ENCODE data around the gene SOD3.
A peak's percentile ranks its signal among the peaks of the same experiment; 100 is the strongest.

The SOD3 gene

GRCh38 chr4:24769571-24769970 lies 25.8 kb upstream of the SOD3 start:
- DNase-seq (ENCODE audit: low read depth): no peak
- H3K4me3 ChIP-seq (ENCODE audit: low read length): no peak overlapping the region
- TF ChIP-seq CTCF (conservative IDR thresholded peaks at IDR 0.05; ENCODE audit: low read length): no peak

GRCh38 chr4:24770032-24770584 lies 25.3 kb upstream of the SOD3 start:
- TF ChIP-seq CTCF (conservative IDR thresholded peaks at IDR 0.05; ENCODE audit: low read length): no peak
- no peak overlapping the region for H3K4me3 ChIP-seq (ENCODE audit: low read length)
- peak; percentile 88 for DNase-seq (ENCODE audit: low read depth)

- no peak overlapping the region for H3K4me3 ChIP-seq (ENCODE audit: low read length)
- TF ChIP-seq CTCF (conservative IDR thresholded peaks at IDR 0.05; ENCODE audit: low read length): no peak
- DNase-seq (ENCODE audit: low read depth): no peak
These were observed 24.7 kb upstream of the SOD3 start for GRCh38 chr4:24770667-24771066.

- TF ChIP-seq CTCF (conservative IDR thresholded peaks at IDR 0.05; ENCODE audit: low read length): no peak
- peak; percentile 76 for DNase-seq (ENCODE audit: low read depth)
- no peak overlapping the region for H3K4me3 ChIP-seq (ENCODE audit: low read length)
These were observed 24.1 kb upstream of the SOD3 start for GRCh38 chr4:24771241-24771640.

GRCh38 chr4:24772061-24772705 lies 23.2 kb upstream of the SOD3 start:
- H3K4me3 ChIP-seq (ENCODE audit: low read length): no peak overlapping the region
- no peak for TF ChIP-seq CTCF (conservative IDR thresholded peaks at IDR 0.05; ENCODE audit: low read length)
- DNase-seq (ENCODE audit: low read depth): peak; percentile 68

- no peak for TF ChIP-seq CTCF (conservative IDR thresholded peaks at IDR 0.05; ENCODE audit: low read length)
- no peak for DNase-seq (ENCODE audit: low read depth)
- H3K4me3 ChIP-seq (ENCODE audit: low read length): no peak overlapping the region
These were observed 22.4 kb upstream of the SOD3 start for GRCh38 chr4:24772952-24773351.

GRCh38 chr4:24774452-24774851 lies 20.9 kb upstream of the SOD3 start:
- no peak for TF ChIP-seq CTCF (conservative IDR thresholded peaks at IDR 0.05; ENCODE audit: low read length)
- no peak overlapping the region for H3K4me3 ChIP-seq (ENCODE audit: low read length)
- peak; percentile 27 for DNase-seq (ENCODE audit: low read depth)

Data from AG10803 (cell line).